Retinal pigment epithelial cell (primary cell): ENCODE data around the gene FAM13A.

Experiments used
- DNase-seq: peaks from one replicate; pipeline ENCODE4 v3.0.0-alpha.2; 2010; ENCODE audit warnings: low read depth
- H3K4me3 ChIP-seq: 2 replicates; pipeline ENCODE4 v1.5.1; 2011; ENCODE audit warnings: mild to moderate bottlenecking, low read length, control low read depth, moderate library complexity
- CTCF ChIP-seq: conservative IDR thresholded peaks from 2 replicates; pipeline ENCODE4 v1.5.1; 2011; ENCODE audit warnings: low read depth, low read length, control low read depth, inconsistent platforms

Gene FAM13A

GRCh38 chr4:88725986-88726385 is 331.0 kb downstream of the FAM13A start:
- DNase-seq = no peak
- TF ChIP-seq CTCF = no peak
- H3K4me3 ChIP-seq = no peak overlapping the region

DNA sequence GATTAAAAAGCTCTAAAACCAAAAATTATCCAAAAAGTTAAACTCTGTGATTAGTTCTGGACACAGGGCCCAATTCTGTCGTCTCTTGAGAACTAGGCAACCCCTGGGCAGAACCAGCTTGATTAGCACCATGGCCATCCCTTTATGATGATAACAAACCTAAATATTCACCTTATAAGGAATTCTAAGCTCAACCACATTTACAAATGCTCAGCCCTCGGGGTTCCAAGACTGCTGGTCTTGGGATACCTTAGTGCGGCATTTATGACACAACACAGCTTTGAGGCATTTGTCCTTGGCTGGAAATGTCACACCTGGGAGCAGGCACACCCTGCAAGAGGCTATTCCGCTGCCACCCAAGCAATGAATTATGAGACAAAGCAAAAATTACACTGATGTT is 331.8 kb downstream of the FAM13A start:
- TF ChIP-seq CTCF = no peak
- H3K4me3 ChIP-seq = no peak overlapping the region
- no peak for DNase-seq

GRCh38 chr4:88724406-88724805 is 332.6 kb downstream of the FAM13A start:
- TF ChIP-seq CTCF = no peak
- DNase-seq = no peak
- H3K4me3 ChIP-seq = no peak overlapping the region

DNA sequence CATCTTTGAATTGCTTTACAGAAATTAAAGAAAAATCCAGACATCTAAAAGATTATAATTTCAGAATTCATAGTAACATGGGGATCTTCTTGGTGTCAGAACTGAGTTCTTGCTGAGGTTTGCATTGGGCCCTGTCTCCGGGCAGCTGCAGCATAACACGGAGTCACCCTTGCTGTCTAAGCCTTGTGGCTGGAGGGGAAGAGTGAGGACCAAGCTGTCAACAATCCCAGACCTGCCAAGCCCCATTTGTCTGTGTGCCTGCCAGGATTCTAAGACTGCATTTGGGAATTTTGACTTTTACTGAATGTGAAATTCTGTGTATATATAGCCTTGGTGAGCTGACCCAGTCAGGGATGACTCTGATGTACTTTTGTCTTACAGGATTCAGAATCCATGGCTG is 334.2 kb downstream of the FAM13A start:
- no peak for TF ChIP-seq CTCF
- no peak for DNase-seq
- no peak overlapping the region for H3K4me3 ChIP-seq

- no peak for DNase-seq
- H3K4me3 ChIP-seq = no peak overlapping the region
- no peak for TF ChIP-seq CTCF
Observed at GRCh38 chr4:88722276-88722780, 334.7 kb downstream of the FAM13A start.

GRCh38 chr4:88720451-88721428 is 336.2 kb downstream of the FAM13A start:
- no peak overlapping the region for H3K4me3 ChIP-seq
- DNase-seq = peak; percentile 86
- no peak for TF ChIP-seq CTCF

GRCh38 chr4:88719381-88719780 is 337.6 kb downstream of the FAM13A start:
- TF ChIP-seq CTCF = no peak
- no peak overlapping the region for H3K4me3 ChIP-seq
- DNase-seq = no peak
